Spinal cord (tissue), 10 donors: ENCODE results near the gene FNDC10. TPM values are rescaled to one million over a fixed set of nuclear protein-coding genes. Genes with fewer than 3 reads are reported as not detected.
"Not testable (repeated sequence)": the region's sequence is repeated elsewhere in the genome, so short reads cannot be mapped to it uniquely, and the experiment has no call there.

Experiments used
- DNase-seq, 6 donors: peaks; one replicate each; pipeline versions ENCODE4 v3.0.0 to v3.0.0-alpha.2; 2013 to 2015; ENCODE audit warnings: low spot score in 6 of 6, low read depth in 4 of 6
- H3K27ac ChIP-seq: one replicate; pipeline ENCODE4 v1.5.1; 2013; ENCODE audit warnings: low read depth, low read length, control low read depth
- H3K27me3 ChIP-seq: one replicate; pipeline ENCODE4 v1.6.1; 2013; ENCODE audit warnings: low read length; ENCODE audit not compliant: control insufficient read depth, insufficient read depth
- H3K36me3 ChIP-seq: one replicate; pipeline ENCODE4 v1.6.1; 2013; ENCODE audit warnings: low read length; ENCODE audit not compliant: control insufficient read depth, insufficient read depth
- H3K4me1 ChIP-seq: one replicate; pipeline ENCODE4 v1.6.1; 2013; ENCODE audit warnings: low read length; ENCODE audit not compliant: control insufficient read depth, insufficient read depth
- H3K4me3 ChIP-seq: one replicate; pipeline ENCODE4 v1.5.1; 2013; ENCODE audit warnings: low read depth, low read length, control low read depth
- H3K9me3 ChIP-seq: one replicate; pipeline ENCODE4 v1.6.1; 2013; ENCODE audit warnings: low read length; ENCODE audit not compliant: control insufficient read depth, insufficient read depth
- WGBS: methylation state at CpG from one replicate; pipeline ENCODE4 v1.1.5; 2013; ENCODE audit warnings: missing lambda C conversion rate; ENCODE audit not compliant: insufficient coverage; 5-methylcytosine and 5-hydroxymethylcytosine counted together
- polyA plus RNA-seq, 2 donors: library from polyadenylated mRNA; unstranded; fragments of 120-200 nt; gene quantifications; one replicate each; pipeline ENCODE4 v1.2.1, GENCODE V29; 2013; ENCODE audit not compliant: insufficient read length in 2 of 2
- total RNA-seq, 2 donors: library from RNA; depleted of rRNA in 1 of 2; stranded (reverse); fragments of 120-200 nt in 1 of 2; fragments of >200 nt in 1 of 2; gene quantifications; one replicate each; pipeline versions ENCODE4 v1.2.3 to v1.2.4, GENCODE V29; 2013 to 2014
- donor health status: healthy.

Gene FNDC10
- total and polyA plus RNA-seq, 4 donors, result 4.8 to 44.0 (median 24.8) TPM

- no peak overlapping the region for H3K27ac ChIP-seq
- peaks cover 31% of the 10 kb centered on the region for H3K27me3 ChIP-seq
- DNase-seq, result peak in 3 of 6 donors; percentile 36 to 77 (median 63)
- peaks cover 30% of the 10 kb centered on the region for H3K36me3 ChIP-seq
- peaks cover 46% of the 10 kb centered on the region for H3K4me1 ChIP-seq
- peak overlapping the region; percentile 21 for H3K4me3 ChIP-seq
- 3% methylated on average over 111 of the region's 111 CpGs for WGBS
- H3K9me3 ChIP-seq, result no peaks in the 10 kb centered on the region
Measured at GRCh38 chr1:1599030-1599934, 653 bp downstream of the FNDC10 start.

- 85% methylated on average over 13 of the region's 13 CpGs for WGBS
- Histone ChIP-seq H3K27me3 (peaks cover 31% of the 10 kb centered on the region), H3K4me3 (no peak overlapping the region), H3K9me3 (no peaks in the 10 kb centered on the region), H3K4me1 (peaks cover 46% of the 10 kb centered on the region), H3K36me3 (peaks cover 25% of the 10 kb centered on the region), H3K27ac (no peak overlapping the region)
- no peak for DNase-seq
Measured at GRCh38 chr1:1598720-1599029, 1.3 kb downstream of the FNDC10 start.

GRCh38 chr1:1598051-1598719 is 1.8 kb downstream of the FNDC10 start:
- no peak overlapping the region for H3K4me3 ChIP-seq
- no peaks in the 10 kb centered on the region for H3K9me3 ChIP-seq
- peaks cover 31% of the 10 kb centered on the region for H3K27me3 ChIP-seq
- DNase-seq, result no peak
- H3K27ac ChIP-seq, result no peak overlapping the region
- WGBS, result 86% methylated on average over 28 of the region's 28 CpGs
- peaks cover 21% of the 10 kb centered on the region for H3K36me3 ChIP-seq
- peaks cover 46% of the 10 kb centered on the region for H3K4me1 ChIP-seq

GRCh38 chr1:1597275-1597930 is 2.5 kb downstream of the FNDC10 start:
- DNase-seq, result no peak
- WGBS, result 14% methylated on average over 8 of the region's 16 CpGs
- Histone ChIP-seq H3K36me3 (peaks cover 15% of the 10 kb centered on the region), H3K9me3 (no peaks in the 10 kb centered on the region), H3K27ac (no peak overlapping the region), H3K27me3 (peaks cover 31% of the 10 kb centered on the region), H3K4me3 (no peak overlapping the region), H3K4me1 (peaks cover 46% of the 10 kb centered on the region)

GRCh38 chr1:1596493-1597274 is 3.3 kb downstream of the FNDC10 start:
- Histone ChIP-seq H3K4me1 (peaks cover 39% of the 10 kb centered on the region), H3K4me3 (no peak overlapping the region), H3K27ac (no peak overlapping the region), H3K36me3 (peaks cover 11% of the 10 kb centered on the region), H3K9me3 (no peaks in the 10 kb centered on the region), H3K27me3 (peaks cover 31% of the 10 kb centered on the region)
- no peak for DNase-seq
- 40% methylated on average over 12 of the region's 12 CpGs for WGBS

- H3K9me3 ChIP-seq, H3K27ac ChIP-seq, H3K36me3 ChIP-seq, DNase-seq, H3K4me3 ChIP-seq: not testable (repeated sequence)
- peaks cover 26% of the 10 kb centered on the region for H3K4me1 ChIP-seq
- WGBS, result 84% methylated on average over 2 of the region's 2 CpGs
- peaks cover 24% of the 10 kb centered on the region for H3K27me3 ChIP-seq
Measured at GRCh38 chr1:1595341-1595740, 4.6 kb downstream of the FNDC10 start.

GRCh38 chr1:1594602-1595260 is 5.2 kb downstream of the FNDC10 start:
- Histone ChIP-seq H3K27ac (no peak overlapping the region), H3K9me3 (no peaks in the 10 kb centered on the region), H3K4me1 (peaks cover 24% of the 10 kb centered on the region), H3K4me3 (no peak overlapping the region), H3K27me3 (peaks cover 24% of the 10 kb centered on the region), H3K36me3 (peaks cover 7% of the 10 kb centered on the region)
- WGBS, result 58% methylated on average over 10 of the region's 10 CpGs
- no peak for DNase-seq

GRCh38 chr1:1593834-1594601 is 5.9 kb downstream of the FNDC10 start:
- 80% methylated on average over 24 of the region's 24 CpGs for WGBS
- Histone ChIP-seq H3K9me3 (no peaks in the 10 kb centered on the region), H3K36me3 (peaks cover 7% of the 10 kb centered on the region), H3K27me3 (peaks cover 21% of the 10 kb centered on the region), H3K4me1 (peaks cover 21% of the 10 kb centered on the region), H3K4me3 (no peak overlapping the region), H3K27ac (no peak overlapping the region)
- DNase-seq, result no peak
